Duodenal mucosa (tissue), 2 donors: ENCODE results near the gene SNPH.
A peak's percentile ranks its signal among the peaks of the same experiment; 100 is the strongest.

Experiments used
- H3K27ac ChIP-seq: one replicate; pipeline ENCODE4 v1.7.0; 2013; ENCODE audit warnings: low read depth, low read length
- H3K27me3 ChIP-seq, 2 donors: one replicate each; pipeline ENCODE4 v1.7.0; 2013; ENCODE audit warnings: low read length in 2 of 2, control low read depth in 1 of 2; ENCODE audit not compliant: insufficient read depth in 2 of 2, control insufficient read depth in 1 of 2
- H3K36me3 ChIP-seq, 2 donors: one replicate each; pipeline ENCODE4 v1.7.0; 2013; ENCODE audit warnings: low read length in 2 of 2, control low read depth in 1 of 2; ENCODE audit not compliant: insufficient read depth in 2 of 2, control insufficient read depth in 1 of 2
- H3K4me1 ChIP-seq, 2 donors: one replicate each; pipeline ENCODE4 v1.7.0; 2013; ENCODE audit warnings: low read length in 2 of 2, control low read depth in 1 of 2; ENCODE audit not compliant: insufficient read depth in 2 of 2, control insufficient read depth in 1 of 2
- H3K4me3 ChIP-seq, 2 donors: one replicate each; pipeline ENCODE4 v1.7.0; 2013; ENCODE audit warnings: low read length in 2 of 2, low read depth in 1 of 2
- H3K9ac ChIP-seq, 2 donors: one replicate each; pipeline ENCODE4 v1.7.0; 2013; ENCODE audit warnings: low read length in 2 of 2, low read depth in 1 of 2
- H3K9me3 ChIP-seq, 2 donors: one replicate each; pipeline ENCODE4 v1.7.0; 2013; ENCODE audit warnings: low read length in 2 of 2, control low read depth in 1 of 2; ENCODE audit not compliant: control insufficient read depth in 1 of 2

SNPH gene

DNA sequence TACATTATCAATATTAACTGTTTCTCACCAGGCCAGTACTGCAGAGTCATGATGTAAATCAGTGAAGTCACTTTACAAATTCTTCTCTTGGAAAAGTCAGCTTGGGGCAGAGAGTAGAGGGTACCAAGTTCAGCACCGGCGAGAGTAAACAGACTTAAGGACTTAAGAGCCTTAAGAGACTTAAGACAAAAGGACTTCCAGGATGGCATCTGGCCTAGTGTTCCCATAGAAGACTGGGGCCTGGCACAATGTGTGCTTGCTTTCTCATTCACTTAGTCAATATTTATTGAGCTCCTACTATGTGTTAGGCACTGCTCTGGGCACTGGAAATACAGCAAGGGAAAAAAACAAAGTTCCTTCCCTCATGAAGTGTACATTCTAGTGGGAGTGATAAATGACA, 1.4 kb upstream of the SNPH start:
- Histone ChIP-seq H3K27me3 (no peaks in the 10 kb centered on the region), H3K9ac (no peak overlapping the region), H3K27ac (no peak overlapping the region), H3K4me3 (no peak overlapping the region), H3K36me3 (no peaks in the 10 kb centered on the region), H3K4me1 (peaks cover 4 to 9% of the 10 kb centered on the region in 2 donors), H3K9me3 (no peaks in the 10 kb centered on the region)

DNA sequence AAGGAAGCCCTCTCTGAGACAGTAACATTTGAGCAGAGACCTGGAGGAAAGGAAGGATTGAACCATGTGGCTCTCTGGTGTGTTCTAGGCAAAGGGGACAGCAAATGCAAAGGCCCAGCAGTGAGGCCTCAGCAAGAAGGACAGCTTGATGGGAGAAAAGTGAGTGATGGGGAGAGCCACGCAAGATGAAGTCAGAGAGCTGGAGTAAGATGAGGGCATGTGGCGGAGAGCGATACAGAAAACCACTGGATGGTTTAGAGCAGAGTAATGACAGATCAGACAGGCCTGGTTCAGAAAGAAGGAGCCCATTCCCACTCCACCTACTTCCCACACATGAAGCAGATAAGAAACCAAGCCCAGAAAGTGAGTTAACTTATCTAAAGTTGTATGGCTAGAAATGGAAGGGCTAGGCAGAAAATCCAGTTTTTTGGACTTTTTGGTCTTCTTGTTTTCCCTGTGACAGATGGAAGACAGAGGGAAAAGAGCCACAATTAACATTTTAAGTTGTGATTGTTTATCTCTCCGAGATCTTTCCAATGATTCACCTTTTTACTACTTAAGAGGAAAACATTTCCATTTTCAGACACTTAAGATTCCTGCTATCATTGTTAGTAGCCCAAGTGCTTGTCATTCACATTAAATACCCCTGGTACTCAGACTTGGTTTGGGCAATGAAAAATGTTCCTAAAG, 723 bp upstream of the SNPH start:
- no peaks in the 10 kb centered on the region for H3K27me3 ChIP-seq
- no peaks in the 10 kb centered on the region for H3K9me3 ChIP-seq
- H3K36me3 ChIP-seq, result no peaks in the 10 kb centered on the region
- H3K27ac ChIP-seq, result no peak overlapping the region
- H3K4me3 ChIP-seq, result peak overlapping the region; percentile 63 to 70
- peak overlapping the region in 1 of 2 donors; percentile 52 for H3K9ac ChIP-seq
- peaks cover 4 to 9% of the 10 kb centered on the region in 2 donors for H3K4me1 ChIP-seq

DNA sequence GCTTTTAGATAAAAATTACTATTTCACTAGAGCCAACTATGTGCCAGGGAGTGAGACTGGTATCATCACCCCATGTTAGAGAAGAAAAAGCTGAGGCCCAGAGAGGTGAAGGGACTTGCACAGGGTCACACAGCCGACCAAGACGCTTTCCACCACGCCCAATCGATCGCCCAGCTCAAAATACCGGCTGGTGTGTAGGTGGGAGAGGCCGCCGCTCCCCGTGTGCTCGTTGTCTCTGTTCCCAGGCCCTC, 253 bp upstream of the SNPH start:
- peaks cover 4 to 9% of the 10 kb centered on the region in 2 donors for H3K4me1 ChIP-seq
- H3K36me3 ChIP-seq, result no peaks in the 10 kb centered on the region
- H3K9ac ChIP-seq, result peak overlapping the region; percentile 52 to 53
- H3K27me3 ChIP-seq, result no peaks in the 10 kb centered on the region
- no peaks in the 10 kb centered on the region for H3K9me3 ChIP-seq
- H3K27ac ChIP-seq, result no peak overlapping the region
- H3K4me3 ChIP-seq, result peak overlapping the region; percentile 63 to 70

DNA sequence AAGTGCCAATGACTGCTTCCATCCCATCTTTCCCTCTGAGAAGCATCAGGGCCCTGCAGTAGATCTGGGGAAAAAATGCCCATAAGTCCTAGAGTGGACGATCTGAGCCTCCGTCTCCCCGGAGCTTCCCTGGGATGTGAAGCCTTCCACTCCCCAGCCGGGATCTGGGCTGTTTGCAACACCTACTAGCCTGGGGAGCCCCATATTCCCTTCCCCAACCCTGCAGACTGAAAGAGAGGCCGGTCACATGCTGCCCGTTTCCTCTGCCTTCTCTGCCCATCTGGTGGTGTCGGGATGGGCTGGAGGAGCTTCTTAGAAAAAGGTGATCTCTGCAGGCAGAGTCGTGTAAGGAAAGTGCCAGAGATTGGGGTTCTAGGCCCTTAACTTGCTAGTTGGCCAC, 1.1 kb downstream of the SNPH start:
- Histone ChIP-seq H3K9me3 (no peaks in the 10 kb centered on the region), H3K4me3 (peak overlapping the region in 1 of 2 donors; percentile 70), H3K36me3 (no peaks in the 10 kb centered on the region), H3K9ac (no peak overlapping the region), H3K27me3 (no peaks in the 10 kb centered on the region), H3K27ac (no peak overlapping the region), H3K4me1 (peaks cover 4 to 9% of the 10 kb centered on the region in 2 donors)

DNA sequence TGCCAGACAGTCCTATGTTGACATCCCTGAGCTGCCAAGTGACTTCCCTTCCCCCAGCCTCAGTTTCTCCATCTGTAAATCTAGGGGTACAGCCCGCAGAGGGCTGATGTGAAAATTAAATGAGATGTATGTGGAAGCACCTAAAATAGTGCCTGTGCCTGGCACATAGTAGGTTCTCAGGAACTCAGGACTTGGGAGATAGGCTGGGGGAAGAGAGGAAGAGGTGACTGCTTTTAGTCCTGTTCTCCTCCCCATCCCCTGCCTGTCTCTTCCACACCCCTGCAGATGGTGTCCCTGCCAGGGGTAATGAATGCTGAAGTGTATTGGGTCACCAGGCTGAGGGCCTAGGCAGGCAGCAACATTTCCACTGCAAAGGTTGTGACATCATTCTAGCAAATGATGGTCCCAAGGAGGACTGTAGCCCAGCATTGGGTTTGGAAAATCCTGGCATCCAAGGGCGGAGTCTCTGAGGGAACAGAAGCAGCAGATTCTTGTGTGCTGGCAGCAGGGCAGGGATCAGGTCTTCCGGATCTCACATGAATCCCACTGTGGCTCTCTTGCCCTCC, 1.8 kb downstream of the SNPH start:
- no peak overlapping the region for H3K4me3 ChIP-seq
- no peak overlapping the region for H3K9ac ChIP-seq
- H3K9me3 ChIP-seq, result no peaks in the 10 kb centered on the region
- no peak overlapping the region for H3K27ac ChIP-seq
- peaks cover 4 to 9% of the 10 kb centered on the region in 2 donors for H3K4me1 ChIP-seq
- H3K36me3 ChIP-seq, result no peaks in the 10 kb centered on the region
- no peaks in the 10 kb centered on the region for H3K27me3 ChIP-seq

DNA sequence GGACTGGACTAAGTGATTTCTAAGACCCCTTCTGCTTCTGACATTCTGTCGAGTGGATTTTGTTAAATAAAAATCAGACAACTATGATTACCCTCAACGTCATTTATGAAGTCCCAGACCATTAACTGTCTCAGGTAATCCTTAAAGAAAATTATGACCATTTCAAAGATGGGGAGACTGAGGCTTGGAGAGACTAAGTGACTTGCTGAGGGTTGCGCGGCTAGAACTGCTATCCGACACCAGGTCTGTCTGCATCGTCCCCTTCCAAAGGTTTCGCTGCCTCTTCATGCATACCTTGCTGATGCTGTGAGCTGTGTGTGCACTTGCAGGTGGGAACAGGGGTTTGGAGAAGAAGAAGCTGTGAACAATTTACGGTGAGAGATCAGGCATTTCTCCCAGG, 3.1 kb downstream of the SNPH start:
- Histone ChIP-seq H3K9me3 (no peaks in the 10 kb centered on the region), H3K27me3 (no peaks in the 10 kb centered on the region), H3K4me1 (peaks cover 4 to 9% of the 10 kb centered on the region in 2 donors), H3K36me3 (no peaks in the 10 kb centered on the region), H3K4me3 (no peak overlapping the region), H3K27ac (no peak overlapping the region), H3K9ac (no peak overlapping the region)

DNA sequence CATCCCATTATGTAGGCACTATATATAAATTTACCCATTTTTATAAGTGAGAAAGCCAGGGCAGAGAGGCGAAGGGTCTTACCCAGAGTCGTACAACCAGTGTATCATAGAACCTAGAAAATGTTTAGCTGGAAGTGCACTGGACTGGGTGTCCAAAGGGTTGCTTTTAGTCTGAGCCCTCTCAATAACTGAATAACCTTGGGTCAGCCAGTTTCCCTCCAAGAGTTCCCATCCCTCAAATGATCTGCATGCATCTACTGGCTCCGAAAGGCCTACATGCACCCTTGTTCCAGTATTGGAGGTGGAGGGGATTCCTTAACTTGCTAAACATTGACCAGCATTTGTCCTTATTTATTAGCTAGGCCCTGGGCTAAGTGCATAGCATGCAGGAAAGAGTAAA, 3.8 kb downstream of the SNPH start:
- no peak overlapping the region for H3K4me3 ChIP-seq
- no peaks in the 10 kb centered on the region for H3K36me3 ChIP-seq
- H3K9me3 ChIP-seq, result no peaks in the 10 kb centered on the region
- no peak overlapping the region for H3K9ac ChIP-seq
- no peaks in the 10 kb centered on the region for H3K27me3 ChIP-seq
- H3K4me1 ChIP-seq, result peaks cover 4 to 13% of the 10 kb centered on the region in 2 donors
- H3K27ac ChIP-seq, result no peak overlapping the region

DNA sequence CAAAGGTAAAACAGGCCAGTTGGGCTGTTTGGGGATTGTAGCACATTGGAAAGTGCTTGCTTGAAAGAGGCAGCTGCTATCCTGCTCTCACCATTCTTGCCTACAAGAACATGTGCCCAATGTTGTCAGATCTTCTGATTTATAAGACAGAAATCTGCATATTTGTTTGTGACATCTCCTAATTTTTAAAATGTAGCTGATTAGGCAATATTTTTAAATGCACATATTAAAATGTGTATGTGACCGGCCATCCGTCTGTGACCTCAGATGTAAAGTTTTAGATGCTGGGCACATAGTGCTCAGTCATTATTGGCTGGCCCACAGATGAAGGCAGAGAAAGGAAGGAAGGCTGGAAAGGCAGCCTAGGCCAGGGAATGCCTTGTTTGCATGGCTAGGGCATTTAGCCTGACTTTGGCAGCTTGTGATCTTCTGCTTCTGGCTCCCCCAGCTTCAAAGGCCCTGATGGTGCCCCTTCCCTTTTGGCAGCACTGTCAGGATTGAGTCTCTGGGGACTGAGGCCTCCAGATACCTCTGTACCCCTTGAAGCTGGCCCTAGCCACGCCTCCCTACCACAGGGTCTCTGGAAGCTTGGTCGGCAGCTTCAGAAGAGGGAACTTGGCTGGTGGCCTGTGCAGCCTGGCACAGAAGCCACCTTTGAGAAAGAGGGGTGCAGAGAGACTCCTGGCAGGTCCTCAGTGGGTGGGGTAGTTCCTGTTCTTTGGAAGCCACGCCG, 6.4 kb downstream of the SNPH start:
- H3K9me3 ChIP-seq, result no peaks in the 10 kb centered on the region
- H3K27me3 ChIP-seq, result no peaks in the 10 kb centered on the region
- no peak overlapping the region for H3K4me3 ChIP-seq
- H3K36me3 ChIP-seq, result no peaks in the 10 kb centered on the region
- H3K27ac ChIP-seq, result no peak overlapping the region
- H3K4me1 ChIP-seq, result peaks cover 0 to 7% of the 10 kb centered on the region in 2 donors
- H3K9ac ChIP-seq, result no peak overlapping the region

DNA sequence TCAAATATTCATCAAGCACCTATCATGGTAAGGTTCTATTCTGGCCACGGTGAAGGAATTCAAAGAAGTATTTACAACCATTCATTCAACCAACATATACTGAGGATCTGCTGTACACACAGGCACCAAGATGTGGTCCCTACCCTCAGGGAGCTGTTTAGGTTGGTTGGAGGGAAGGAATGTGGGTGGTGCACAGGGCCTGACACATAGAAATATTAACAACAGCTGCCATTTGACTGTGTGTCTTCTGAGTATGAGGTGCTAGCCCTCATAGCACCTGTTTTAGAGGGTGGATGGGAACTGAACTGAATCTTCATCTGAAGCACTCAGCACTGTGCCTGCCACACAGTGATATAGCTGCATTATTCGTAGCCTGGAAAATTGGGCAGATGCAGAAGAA, 7.3 kb downstream of the SNPH start:
- Histone ChIP-seq H3K4me3 (no peak overlapping the region), H3K27me3 (no peaks in the 10 kb centered on the region), H3K9me3 (no peaks in the 10 kb centered on the region), H3K9ac (no peak overlapping the region), H3K4me1 (peaks cover 0 to 7% of the 10 kb centered on the region in 2 donors), H3K27ac (no peak overlapping the region), H3K36me3 (no peaks in the 10 kb centered on the region)

DNA sequence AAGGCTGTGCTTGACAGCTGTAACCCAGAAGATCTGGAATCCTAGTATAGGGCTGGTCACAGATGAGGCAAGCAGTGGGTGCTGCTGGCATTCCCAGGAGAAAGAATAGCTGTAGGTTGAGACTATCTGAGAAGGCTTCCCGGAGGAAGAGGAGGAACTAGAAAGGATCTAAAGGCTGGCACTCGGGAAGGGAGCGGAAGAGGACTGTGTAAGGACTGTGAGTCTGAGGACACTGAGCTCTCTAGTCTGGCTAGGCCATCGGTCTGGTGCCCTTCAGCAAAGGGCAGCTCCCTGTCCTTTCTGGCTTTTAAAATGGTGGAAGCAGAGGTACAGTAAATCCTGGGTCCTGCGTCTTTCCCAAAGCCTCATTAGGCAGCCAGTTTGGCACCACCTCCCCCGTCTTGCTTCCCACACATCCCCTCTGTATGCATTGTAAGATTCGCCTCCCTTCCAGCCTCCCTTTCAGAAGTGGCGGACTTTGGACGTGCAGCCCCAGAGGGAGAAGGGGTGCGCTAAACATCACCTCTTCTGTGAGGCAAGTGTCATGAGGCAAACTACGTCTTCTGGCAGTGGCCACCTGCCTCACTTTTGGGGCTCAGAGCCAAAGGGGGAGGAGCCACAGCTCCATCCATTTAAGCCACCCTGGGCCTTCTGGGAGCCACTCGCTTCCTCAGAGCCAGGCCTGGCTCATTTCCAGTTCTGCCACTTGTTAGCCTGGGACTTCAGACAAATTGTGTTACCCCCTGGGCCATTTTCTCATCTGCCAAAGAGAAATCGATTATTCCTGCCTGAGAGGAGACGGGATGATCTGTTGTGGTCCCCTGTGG, 8.6 kb downstream of the SNPH start:
- H3K4me1 ChIP-seq, result peaks cover 0 to 7% of the 10 kb centered on the region in 2 donors
- no peaks in the 10 kb centered on the region for H3K9me3 ChIP-seq
- no peak overlapping the region for H3K4me3 ChIP-seq
- H3K27me3 ChIP-seq, result no peaks in the 10 kb centered on the region
- no peak overlapping the region for H3K9ac ChIP-seq
- H3K27ac ChIP-seq, result no peak overlapping the region
- no peaks in the 10 kb centered on the region for H3K36me3 ChIP-seq
